Activated CD8-positive, alpha-beta T cell treated with anti-CD3 and anti-CD28 coated beads for 36 hours (primary cell): ENCODE data around the gene GAS2L1. TPM values are rescaled to one million over a fixed set of nuclear protein-coding genes. Genes with fewer than 3 reads are reported as not detected.

Experiments
- ATAC-seq: fragments of 200-7000 bp; cut with Tn5 transposase; one replicate; pipeline ENCODE4 v1.10.0; 2021; ENCODE audit warnings: mild to moderate bottlenecking, moderate library complexity
- CTCF ChIA-PET: fragments of 350-600 bp; sonication (Branson Sonifier 250); formaldehyde crosslinking; loops from one replicate; lab custom pipeline; 2021; ENCODE audit warnings: antibody characterized with exemption; lab: Charles Lee
- POLR2A ChIA-PET: fragments of 350-600 bp; sonication (Branson Sonifier 250); formaldehyde crosslinking; loops from one replicate; lab custom pipeline; 2021; ENCODE audit warnings: antibody characterized with exemption; lab: Charles Lee
- DNase-seq: peaks from one replicate; pipeline ENCODE4 v3.0.0-alpha.2; 2020
- H3K27ac Mint-ChIP-seq: one replicate; pipeline ENCODE4 v1.8.0; 2021; ENCODE audit warnings: mild to moderate bottlenecking, mixed read lengths
- H3K27me3 Mint-ChIP-seq: one replicate; pipeline ENCODE4 v1.8.0; 2021; ENCODE audit warnings: mixed read lengths
- H3K36me3 Mint-ChIP-seq: one replicate; pipeline ENCODE4 v1.8.0; 2021; ENCODE audit warnings: low read depth, mixed read lengths
- H3K4me1 Mint-ChIP-seq: one replicate; pipeline ENCODE4 v1.8.0; 2021; ENCODE audit warnings: low read depth, mixed read lengths
- H3K4me3 Mint-ChIP-seq: one replicate; pipeline ENCODE4 v1.8.0; 2021; ENCODE audit warnings: mild to moderate bottlenecking, moderate library complexity, mixed read lengths
- H3K9me3 Mint-ChIP-seq: one replicate; pipeline ENCODE4 v1.8.0; 2021; ENCODE audit warnings: mixed read lengths
- CTCF ChIP-seq: fragments of 200-600 bp; IDR thresholded peaks from one replicate; pipeline ENCODE4 v1.8.0; 2022; ENCODE audit warnings: antibody characterized with exemption, mild to moderate bottlenecking
- intact Hi-C: fragments of 100-400 bp; cut with micrococcal nuclease; formaldehyde crosslinking; loops from one replicate; pipeline ENCODE4 v1.10.0; 2022
- total RNA-seq, 2 experiments: library from RNA; stranded (reverse); gene quantifications; one replicate each; pipeline ENCODE4 v1.2.3, GENCODE V29; 2021

The GAS2L1 gene
- total RNA-seq, 2 experiments from 2014 or later, result 0.36 to 1.1 TPM

GRCh38 chr22:29315286-29316140 lies 9.1 kb downstream of the GAS2L1 start, which contains the start of gene RASL10A:
RASL10A (minus strand) TSS chr22:29315697; CDS start chr22:29315246, 451 bp downstream.
- CTCF ChIA-PET, result no interaction called here
- peak; percentile 11 for ATAC-seq
- no peak for TF ChIP-seq CTCF
- DNase-seq, result no peak
- H3K27ac Mint-ChIP-seq, result no peak within 1 kb of the TSS
- peaks cover 27% of the 10 kb centered on the region for H3K4me1 Mint-ChIP-seq
- intact Hi-C loops, result no loop called here
- peak within 1 kb of the TSS; percentile 40 for H3K4me3 Mint-ChIP-seq
- POLR2A ChIA-PET, result interaction anchor here (0.6 to 0.7 kb wide), 2 partner anchors 11 to 39 kb away, joined by 3 to 4 read pairs; no protein-coding TSS in a partner anchor
- peaks cover 43% of the 10 kb centered on the region for H3K27me3 Mint-ChIP-seq
- H3K9me3 Mint-ChIP-seq, result no peaks in the 10 kb centered on the region
- no peaks in the 10 kb centered on the region for H3K36me3 Mint-ChIP-seq

- POLR2A ChIA-PET, result interaction anchor here (0.6 to 0.7 kb wide), 2 partner anchors 26 to 46 kb away, joined by 3 to 4 read pairs; no protein-coding TSS in a partner anchor
- intact Hi-C loops, result no loop called here
- no peak overlapping the region for H3K4me3 Mint-ChIP-seq
Measured at GRCh38 chr22:29316141-29316828, 9.8 kb downstream of the GAS2L1 start.

GRCh38 chr22:29317827-29318454 lies 11.5 kb downstream of the GAS2L1 start:
- ChIA-PET CTCF (interaction anchor here (0.8 to 1.9 kb wide), 3 partner anchors 11 to 98 kb away, joined by 3 to 6 read pairs (median 3); partner anchors contain the start of gene GAS2L1), POLR2A (interaction anchor here (0.8 kb wide), 1 partner anchor 51 kb away, joined by 3 read pairs; no protein-coding TSS in a partner anchor)
- intact Hi-C loops, result no loop called here
- H3K4me3 Mint-ChIP-seq, result no peak overlapping the region
- peaks cover 19% of the 10 kb centered on the region for H3K4me1 Mint-ChIP-seq
- no peak for ATAC-seq
- no peaks in the 10 kb centered on the region for H3K9me3 Mint-ChIP-seq
- no peaks in the 10 kb centered on the region for H3K36me3 Mint-ChIP-seq
- DNase-seq, result no peak
- H3K27me3 Mint-ChIP-seq, result peaks cover 32% of the 10 kb centered on the region
- H3K27ac Mint-ChIP-seq, result no peak overlapping the region
- TF ChIP-seq CTCF, result no peak

More at GRCh38 chr22:29316141-29316828, 9.8 kb downstream of the GAS2L1 start:
- Mint-ChIP-seq H3K9me3 (no peaks in the 10 kb centered on the region), H3K4me1 (peaks cover 20% of the 10 kb centered on the region), H3K36me3 (no peaks in the 10 kb centered on the region), H3K27me3 (peaks cover 41% of the 10 kb centered on the region), H3K27ac (no peak overlapping the region)
- ATAC-seq, result no peak
- no peak for DNase-seq
- TF ChIP-seq CTCF, result no peak
- CTCF ChIA-PET, result interaction anchor here (1.2 to 1.9 kb wide), 3 partner anchors 9 to 100 kb away, joined by 3 to 6 read pairs (median 4); partner anchors contain the start of gene GAS2L1

- ATAC-seq, result no peak
- no peak overlapping the region for H3K27ac Mint-ChIP-seq
- POLR2A ChIA-PET, result no interaction called here
Measured at GRCh38 chr22:29319072-29319471, 12.6 kb downstream of the GAS2L1 start.

More at GRCh38 chr22:29319072-29319471, 12.6 kb downstream of the GAS2L1 start:
- CTCF ChIA-PET, result no interaction called here
- Mint-ChIP-seq H3K4me3 (no peak overlapping the region), H3K4me1 (peaks cover 7% of the 10 kb centered on the region), H3K27me3 (peaks cover 20% of the 10 kb centered on the region), H3K36me3 (no peaks in the 10 kb centered on the region), H3K9me3 (no peaks in the 10 kb centered on the region)
- DNase-seq, result no peak
- TF ChIP-seq CTCF, result no peak
- intact Hi-C loops, result no loop called here
